GM19035 (cell line): ENCODE data around the gene ZMYND8.
"Not testable (repeated sequence)": the region's sequence is repeated elsewhere in the genome, so short reads cannot be mapped to it uniquely, and the experiment has no call there.

Experiments
- ATAC-seq: cut with Tn5 transposase; IDR thresholded peaks from one replicate; pipeline ENCODE4 v1.9.1; 2021; ENCODE audit not compliant: unreplicated experiment

The ZMYND8 gene

GRCh38 chr20:47187450-47188195, 168.9 kb downstream of the ZMYND8 start:
- ATAC-seq = no peak

GRCh38 chr20:47183367-47183766, 173.1 kb downstream of the ZMYND8 start:
- no peak for ATAC-seq

DNA sequence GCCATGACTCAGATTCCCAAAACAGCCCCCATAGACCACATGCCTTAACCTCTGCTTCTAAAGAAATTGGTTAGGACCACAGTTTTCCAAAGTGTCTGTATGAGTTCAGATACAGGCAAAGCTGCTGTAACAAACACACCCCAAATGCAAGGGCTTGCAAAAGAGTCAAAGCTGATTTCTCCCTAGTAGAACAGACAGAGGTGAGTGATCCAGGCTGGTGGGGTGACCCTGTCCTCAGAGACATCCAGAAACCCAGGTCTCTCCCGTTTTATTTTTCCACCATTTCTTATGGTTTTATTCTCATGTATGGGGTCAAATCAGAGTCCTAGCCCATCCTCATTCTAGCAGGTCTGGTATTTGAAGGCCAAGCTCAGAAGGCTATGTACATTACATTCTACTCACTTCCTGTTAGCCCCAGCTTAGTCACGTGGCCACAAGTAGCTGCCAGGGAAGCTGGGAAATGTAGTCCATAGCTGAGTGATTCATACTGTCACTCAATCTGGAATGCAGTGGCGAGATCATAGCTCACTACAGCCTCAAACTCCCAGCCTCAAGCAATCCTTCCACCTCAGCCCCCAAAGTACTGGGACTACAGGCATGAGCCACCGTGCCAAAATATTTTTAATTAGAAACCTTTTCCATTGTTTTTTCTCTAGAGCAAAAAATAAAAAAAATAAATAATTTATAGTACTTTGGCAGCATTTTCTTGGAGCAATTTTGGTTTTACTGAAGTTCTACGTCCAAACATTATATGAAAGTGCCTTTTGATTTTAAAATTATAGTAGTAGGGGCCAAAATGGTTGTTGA, 175.2 kb downstream of the ZMYND8 start:
- ATAC-seq = no peak

DNA sequence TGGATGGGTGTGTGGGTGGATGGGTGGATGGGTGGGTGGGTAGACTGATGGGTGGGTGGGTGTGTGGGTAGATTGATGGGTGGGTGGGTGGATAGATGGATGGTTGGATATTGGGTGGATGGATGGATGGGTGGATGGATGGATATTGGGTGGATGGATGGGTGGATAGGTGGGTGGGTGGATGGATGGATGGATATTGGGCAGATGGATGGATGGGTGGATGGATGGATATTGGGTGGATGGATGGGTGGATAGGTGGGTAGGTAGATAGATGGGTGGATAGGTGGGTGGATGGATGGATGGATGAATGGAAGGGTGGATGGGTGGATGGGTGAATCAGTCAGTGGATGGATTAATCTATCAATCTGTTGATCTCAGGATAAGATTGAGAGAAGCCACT, 177.2 kb downstream of the ZMYND8 start:
- no peak for ATAC-seq

- ATAC-seq = no peak
Observed at GRCh38 chr20:47178851-47179250, 177.6 kb downstream of the ZMYND8 start.

DNA sequence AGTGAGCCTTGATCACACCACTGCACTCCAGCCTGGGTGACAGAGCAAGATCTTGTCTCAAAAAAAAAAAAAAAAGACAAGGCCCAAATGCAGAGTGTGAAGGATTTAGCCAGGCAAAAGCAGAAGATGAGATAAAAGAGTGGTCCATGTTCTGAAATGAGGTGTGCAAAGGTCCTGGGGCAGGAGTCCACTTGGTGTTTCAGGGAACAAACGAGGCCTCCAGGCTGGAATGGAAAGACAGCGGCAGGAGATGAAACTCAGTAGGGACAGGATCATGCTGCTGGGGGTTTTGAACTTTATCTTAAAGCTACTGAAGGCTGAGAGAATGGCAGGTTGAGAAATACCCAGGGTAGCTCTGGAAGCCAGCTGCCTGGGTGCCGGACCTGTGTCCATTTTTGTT, 178.2 kb downstream of the ZMYND8 start:
- no peak for ATAC-seq

DNA sequence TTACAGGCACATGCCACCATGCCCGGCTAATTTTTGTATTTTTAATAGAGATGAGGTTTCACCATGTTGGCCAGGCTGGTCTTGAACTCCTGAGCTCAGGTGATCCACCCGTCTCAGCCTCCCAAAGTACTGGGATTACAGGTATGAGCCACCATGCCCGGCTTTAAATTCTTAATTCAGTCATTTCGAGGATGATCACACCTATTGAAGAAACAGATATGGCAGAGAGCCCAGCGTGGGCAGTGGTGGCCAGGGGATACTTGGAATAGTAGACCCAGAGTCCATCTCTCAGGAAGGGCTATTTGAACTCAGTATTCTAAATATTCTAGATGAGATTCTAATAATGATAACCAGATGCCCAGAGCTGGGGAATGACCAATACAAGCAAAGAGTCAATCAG, 180.3 kb downstream of the ZMYND8 start:
- ATAC-seq = not testable (repeated sequence)

DNA sequence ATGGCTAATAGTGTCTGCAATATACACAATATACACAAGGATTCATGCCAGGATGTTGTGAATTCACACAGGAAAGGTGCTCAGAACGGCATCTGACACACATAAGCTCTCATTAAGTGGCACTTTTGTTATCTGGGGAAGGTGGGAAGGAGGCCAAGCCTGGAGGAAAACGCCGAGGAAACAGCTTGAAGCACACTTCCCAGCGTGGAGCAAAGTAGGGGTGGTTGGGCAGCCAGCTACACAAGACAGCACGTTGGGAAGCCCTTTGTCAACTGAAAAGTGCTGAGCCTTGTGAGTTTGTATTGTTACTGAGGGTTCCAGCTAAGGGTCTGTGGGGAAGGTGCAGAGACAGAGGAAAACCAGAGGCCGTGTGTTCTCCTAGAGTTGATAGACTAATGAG, 181.0 kb downstream of the ZMYND8 start:
- no peak for ATAC-seq

- no peak for ATAC-seq
Observed at GRCh38 chr20:47174456-47175243, 181.8 kb downstream of the ZMYND8 start.

- ATAC-seq = no peak
Observed at GRCh38 chr20:47173596-47174216, 182.8 kb downstream of the ZMYND8 start.

- ATAC-seq = no peak
Observed at GRCh38 chr20:47172579-47172978, 183.9 kb downstream of the ZMYND8 start.

DNA sequence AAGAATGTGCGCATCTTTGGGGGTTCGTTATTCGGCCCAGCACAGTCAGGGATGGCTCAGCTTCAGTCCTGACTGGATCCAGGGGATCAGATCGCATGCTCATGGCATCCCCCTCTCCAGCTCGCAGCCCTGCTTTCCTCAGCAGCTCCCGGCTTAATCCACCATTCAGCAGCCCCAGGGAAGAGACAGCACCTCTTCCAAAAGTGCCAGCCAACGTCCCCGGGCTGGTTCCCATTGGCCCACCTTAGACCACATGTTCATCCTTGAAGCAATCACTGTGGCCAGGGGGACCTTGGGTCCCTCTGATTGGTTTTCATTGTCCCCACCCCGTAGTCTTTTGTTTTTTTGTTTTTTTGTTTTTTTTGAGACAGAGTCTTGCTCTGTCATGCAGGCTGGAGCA, 188.7 kb downstream of the ZMYND8 start:
- ATAC-seq = no peak

DNA sequence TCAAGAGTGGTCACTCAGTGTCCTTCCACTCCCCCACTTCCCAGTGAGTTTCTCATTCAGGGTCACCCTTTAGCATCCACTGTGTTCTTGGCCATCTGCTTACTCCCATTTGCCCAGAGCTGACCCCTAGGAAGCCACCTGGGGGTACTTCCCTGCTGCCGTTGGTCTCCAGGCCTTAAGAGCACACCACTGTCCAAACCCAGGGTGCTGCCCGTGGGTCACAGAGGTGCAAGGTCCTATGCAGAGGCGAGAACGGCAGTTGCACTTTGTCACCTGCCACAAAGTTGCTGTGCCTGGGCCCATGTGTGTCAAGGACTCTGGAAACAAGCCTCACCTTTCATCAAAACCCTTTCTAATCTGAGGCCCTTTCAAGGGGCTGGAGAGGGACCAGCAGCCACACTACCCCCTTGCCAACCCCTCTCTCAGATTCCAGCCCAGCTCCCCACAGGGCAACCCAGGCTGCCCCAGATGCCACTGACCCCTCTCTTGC, 191.1 kb downstream of the ZMYND8 start:
- no peak for ATAC-seq

DNA sequence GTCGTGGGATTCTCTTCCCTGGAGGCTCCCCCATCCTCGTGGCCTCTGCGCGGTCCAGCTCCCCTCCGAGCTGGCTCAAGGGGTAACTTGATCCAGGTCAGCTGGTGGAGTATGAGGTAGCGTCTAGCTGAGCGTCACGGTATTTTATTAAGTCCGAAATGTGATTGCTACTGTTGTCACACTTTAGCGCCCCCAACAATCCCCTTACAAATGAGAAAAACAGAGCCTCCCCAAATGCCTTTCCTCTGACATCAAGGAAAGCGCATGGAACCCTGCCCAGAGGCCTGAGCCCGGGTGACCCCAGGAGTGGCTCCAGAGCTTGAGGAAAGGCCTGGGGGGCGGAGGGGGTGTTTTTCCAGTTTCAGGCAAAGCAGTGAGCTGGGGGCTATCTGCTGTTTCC, 192.4 kb downstream of the ZMYND8 start:
- no peak for ATAC-seq

GRCh38 chr20:47161411-47161810, 195.1 kb downstream of the ZMYND8 start:
- ATAC-seq = no peak

DNA sequence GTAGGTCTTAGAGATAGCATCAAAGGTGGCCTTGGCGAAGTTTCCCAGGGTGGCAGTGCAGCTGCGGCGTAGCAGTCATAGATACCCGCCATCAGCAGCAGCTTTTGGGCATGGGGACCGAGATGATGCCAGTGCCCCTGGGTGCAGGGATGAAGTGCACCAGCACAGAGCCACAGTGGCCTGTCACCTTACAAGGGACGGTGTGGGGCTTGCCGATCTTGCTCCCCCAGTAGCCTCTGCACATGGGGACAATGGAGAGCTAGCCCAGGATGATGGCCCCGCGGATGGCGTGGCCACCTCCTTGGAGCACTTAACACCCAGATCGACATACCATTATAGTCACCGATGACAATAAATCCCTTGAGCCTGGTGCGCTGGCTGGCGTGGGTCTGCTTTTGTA, 195.5 kb downstream of the ZMYND8 start:
- ATAC-seq = no peak

DNA sequence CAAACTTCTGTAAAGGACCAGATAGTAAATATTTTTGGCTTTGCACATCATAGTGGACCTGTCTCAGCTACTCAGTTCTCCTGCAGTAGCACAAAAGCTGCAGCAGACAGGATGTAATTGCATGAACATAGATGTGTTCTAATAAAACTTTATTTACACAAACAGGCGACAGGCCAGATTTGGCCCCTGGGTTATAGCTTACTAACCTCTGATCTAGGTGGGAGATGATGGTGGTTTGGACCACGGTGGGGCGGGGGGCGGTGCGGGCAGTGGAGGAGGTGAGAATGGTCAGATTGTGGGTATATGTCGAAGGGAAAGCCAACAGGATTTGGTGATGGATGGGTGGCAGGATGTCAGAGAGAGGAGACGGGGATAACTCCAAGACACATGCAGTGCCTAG, 196.3 kb downstream of the ZMYND8 start:
- ATAC-seq = no peak
